ENCODE results near the gene PPFIA2. TPM values are rescaled to one million over a fixed set of nuclear protein-coding genes. Genes with fewer than 3 reads are reported as not detected.

The PPFIA2 gene
- total and polyA plus RNA-seq, 7 donors, result 0.04 to 1.2 (median 0.25) TPM

DNA sequence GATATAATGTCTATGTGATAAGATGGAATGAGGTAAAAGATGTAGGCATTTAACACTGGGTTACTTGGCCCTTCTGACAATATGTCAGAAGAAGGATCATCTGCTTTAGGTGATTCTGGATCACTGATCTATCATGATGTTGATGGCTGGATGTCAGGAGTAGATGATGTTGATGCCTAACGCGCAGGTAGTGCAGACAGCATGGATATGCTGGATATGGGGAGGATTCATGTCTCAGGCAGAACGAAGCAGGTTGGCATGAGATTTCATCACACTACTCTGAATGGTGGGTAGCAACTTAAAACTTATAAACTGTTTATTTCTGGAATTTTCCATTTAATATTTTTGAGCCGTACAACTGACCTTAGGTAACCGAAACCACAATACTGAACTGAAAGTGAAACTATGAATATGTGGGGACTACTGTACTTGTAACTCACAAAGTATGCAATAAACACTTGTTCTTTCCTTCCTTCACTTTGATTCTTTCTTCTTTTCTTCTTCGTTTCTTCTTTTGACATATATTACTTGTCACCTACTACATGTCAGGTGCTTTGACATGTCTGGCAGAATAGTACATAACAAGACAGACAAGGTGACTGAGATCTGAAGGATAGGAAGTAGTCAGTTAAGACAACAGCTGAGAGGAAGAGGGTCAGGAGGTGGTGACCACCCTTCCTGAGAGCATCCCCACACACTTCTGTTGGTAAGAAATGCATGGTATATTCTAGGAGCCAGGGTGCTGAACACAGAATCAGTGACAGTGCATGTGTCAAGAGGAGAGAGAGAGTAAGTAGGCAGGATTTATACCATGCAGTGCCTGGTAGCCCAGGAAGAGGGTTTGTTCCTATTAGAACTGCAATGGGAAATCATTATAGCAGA lies 238.8 kb downstream of the PPFIA2 start:
- intact Hi-C loops (cut with DNase I), result loop anchor here in 1 of 2 donors (10.0 kb wide), 1 partner anchor 1646 kb away; no protein-coding TSS in a partner anchor

DNA sequence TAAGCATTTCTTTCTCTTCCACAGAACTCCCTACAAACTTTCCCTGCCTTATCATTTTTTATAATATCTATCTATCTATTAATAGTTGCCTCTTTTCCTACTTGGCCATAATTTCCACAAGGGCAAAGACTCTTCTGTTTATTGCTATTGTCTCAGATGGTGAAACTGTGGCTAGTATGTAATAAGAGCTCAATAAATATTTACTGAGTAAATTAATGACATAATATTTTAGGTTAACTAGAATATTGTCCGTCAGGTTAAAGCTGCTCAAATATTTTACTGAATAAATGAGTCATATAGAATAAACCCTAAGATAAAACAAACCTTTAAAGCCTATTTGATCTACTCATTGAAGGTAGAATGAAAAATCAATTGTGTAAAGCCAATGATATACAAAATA lies 240.5 kb downstream of the PPFIA2 start:
- TF ChIP-seq CTCF (IDR thresholded peaks at IDR 0.05), result no peak
- H3K4me3 ChIP-seq, result no peak overlapping the region
- intact Hi-C loops (cut with DNase I), result no loop called here
- no peak for DNase-seq
- H3K27ac ChIP-seq, result no peak overlapping the region
- no peaks in the 10 kb centered on the region for H3K4me1 ChIP-seq
- H3K9me3 ChIP-seq, result no peaks in the 10 kb centered on the region
- H3K36me3 ChIP-seq (ENCODE audit: insufficient read depth in 1 of 2, low read depth in 1 of 2), result no peaks in the 10 kb centered on the region
- H3K27me3 ChIP-seq (ENCODE audit: insufficient read depth in 3 of 3, low read length in 2 of 3), result no peaks in the 10 kb centered on the region
- no peak for ATAC-seq
- 83 to 87% (median 86%) methylated on average over 1 of the region's 1 CpG for WGBS, 3 donors

More for the DNA sequence above, 238.8 kb downstream of the PPFIA2 start:
- no peaks in the 10 kb centered on the region for H3K9me3 ChIP-seq
- no peak for ATAC-seq
- no peaks in the 10 kb centered on the region for H3K27me3 ChIP-seq (ENCODE audit: insufficient read depth in 3 of 3, low read length in 2 of 3)
- H3K27ac ChIP-seq, result no peak overlapping the region
- TF ChIP-seq CTCF (IDR thresholded peaks at IDR 0.05), result no peak
- WGBS, 3 donors, result 70 to 78% (median 71%) methylated on average over 6 of the region's 6 CpGs
- no peaks in the 10 kb centered on the region for H3K36me3 ChIP-seq (ENCODE audit: insufficient read depth in 1 of 2, low read depth in 1 of 2)
- no peak for DNase-seq
- H3K4me3 ChIP-seq, result peak overlapping the region; percentile 25
- no peaks in the 10 kb centered on the region for H3K4me1 ChIP-seq

DNA sequence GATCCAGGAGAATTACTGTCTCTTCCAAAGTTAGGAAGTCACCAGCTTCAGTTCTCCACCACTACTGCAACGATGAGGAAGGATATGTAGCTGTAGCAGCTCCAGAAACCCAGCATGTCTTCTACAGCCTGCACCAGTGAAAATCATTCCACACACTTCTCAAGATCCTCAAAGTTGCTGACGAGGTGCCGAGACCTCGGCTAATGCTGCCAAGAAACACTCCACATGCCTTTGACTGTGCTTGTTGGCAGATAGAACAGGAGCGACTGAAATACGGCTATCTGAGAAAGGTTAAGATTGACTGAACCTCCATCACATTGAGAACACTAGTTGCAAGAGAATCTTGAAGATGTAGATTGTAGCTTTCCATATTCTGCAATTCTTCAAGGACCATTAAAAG lies 241.9 kb downstream of the PPFIA2 start:
- Histone ChIP-seq H3K27ac (no peak overlapping the region), H3K4me1 (no peaks in the 10 kb centered on the region), H3K4me3 (no peak overlapping the region), H3K36me3 (ENCODE audit: insufficient read depth in 1 of 2, low read depth in 1 of 2) (no peaks in the 10 kb centered on the region), H3K27me3 (ENCODE audit: insufficient read depth in 3 of 3, low read length in 2 of 3) (no peaks in the 10 kb centered on the region), H3K9me3 (no peaks in the 10 kb centered on the region)
- 69 to 77% (median 76%) methylated on average over 6 of the region's 6 CpGs for WGBS, 3 donors
- intact Hi-C loops (cut with DNase I), result no loop called here
- DNase-seq (no peak), ATAC-seq (no peak)
- no peak for TF ChIP-seq CTCF (IDR thresholded peaks at IDR 0.05)

DNA sequence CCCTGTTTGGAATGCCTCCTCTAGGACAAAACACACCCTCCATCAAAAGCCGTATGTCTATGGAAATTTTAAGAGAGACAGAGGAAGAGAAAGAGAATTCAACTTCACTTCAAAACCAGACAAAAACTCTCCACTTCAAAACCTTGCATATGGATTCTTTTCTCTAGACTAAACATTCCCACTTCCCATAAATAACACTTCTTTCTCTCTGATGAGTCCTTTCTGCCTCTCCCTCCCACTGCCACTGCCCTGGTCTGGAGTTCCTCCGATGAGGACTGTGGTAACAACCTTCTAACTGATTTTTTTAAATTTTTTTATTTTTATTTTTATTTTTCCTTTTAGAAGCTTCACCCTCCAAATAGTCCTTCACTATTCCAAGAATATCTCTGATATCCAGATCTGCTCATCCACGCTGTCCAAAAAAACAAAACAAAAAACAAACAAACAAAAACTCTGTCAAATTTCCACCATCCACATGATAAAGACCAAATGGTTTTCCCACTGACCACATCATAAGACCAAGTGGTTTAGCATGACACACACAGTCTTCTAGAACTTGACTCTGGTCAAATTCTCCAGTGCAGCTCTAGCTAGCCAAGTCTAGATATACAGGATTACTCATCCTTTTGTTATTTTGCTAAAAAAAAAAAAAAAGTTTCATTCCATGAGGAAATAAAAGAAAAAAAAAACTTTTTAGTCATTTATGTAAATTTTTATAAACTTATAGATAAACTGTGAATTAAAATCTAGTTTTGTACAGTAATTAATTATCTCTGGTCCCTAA lies 256.0 kb downstream of the PPFIA2 start:
- ATAC-seq (no peak), DNase-seq (no peak)
- intact Hi-C loops (cut with DNase I), result no loop called here
- Histone ChIP-seq H3K4me3 (no peak overlapping the region), H3K9me3 (no peaks in the 10 kb centered on the region), H3K27me3 (ENCODE audit: insufficient read depth in 3 of 3, low read length in 2 of 3) (no peaks in the 10 kb centered on the region), H3K36me3 (ENCODE audit: insufficient read depth in 1 of 2, low read depth in 1 of 2) (no peaks in the 10 kb centered on the region), H3K27ac (no peak overlapping the region), H3K4me1 (no peaks in the 10 kb centered on the region)
- WGBS, 3 donors, result 46 to 85% (median 67%) methylated on average over 3 of the region's 3 CpGs
- TF ChIP-seq CTCF (IDR thresholded peaks at IDR 0.05), result no peak

Measured in psoas muscle (tissue), 8 donors.